IMR-90 (cell line): ENCODE data around the gene CD33. TPM values are rescaled to one million over a fixed set of nuclear protein-coding genes. Genes with fewer than 3 reads are reported as not detected.
A peak's percentile ranks its signal among the peaks of the same experiment; 100 is the strongest.

ENCODE experiments used
- ATAC-seq: fragments of 200-7000 bp; cut with Tn5 transposase; 2 replicates; pipeline ENCODE4 v1.9.1; 2020; ENCODE audit warnings: low read depth, mild to moderate bottlenecking, moderate library complexity
- BruUV-seq: library from RNA; stranded (reverse); fragments of 400-500 nt; replicated peaks from 2 replicates; lab custom pipeline; 2021; lab: Mats Ljungman, UMichigan
- CTCF ChIA-PET: fragments of 300-600 bp; formaldehyde crosslinking; extraction: SDS; loops from one replicate; lab custom pipeline; 2021; ENCODE audit warnings: antibody characterized with exemption; lab: Yijun Ruan, JAX
- POLR2A ChIA-PET: fragments of 300-600 bp; sonication (Branson Sonifier 250); formaldehyde crosslinking; loops from one replicate; lab custom pipeline; 2022; ENCODE audit warnings: antibody characterized with exemption; ENCODE audit not compliant: unreplicated experiment; lab: Charles Lee
- DNase-seq: peaks from one replicate; pipeline ENCODE4 v3.0.0; 2013
- H2AFZ ChIP-seq: replicated peaks from 2 replicates; pipeline ENCODE3; 2013; ENCODE audit warnings: low read length, mild to moderate bottlenecking; ENCODE audit not compliant: poor library complexity
- H2AK5ac ChIP-seq: 2 replicates; pipeline ENCODE4 v1.6.1; 2013; ENCODE audit warnings: low read depth, low read length, inconsistent platforms
- H2AK9ac ChIP-seq: replicated peaks from 2 replicates; pipeline ENCODE3; 2013; ENCODE audit warnings: mild to moderate bottlenecking, low read depth, low read length, moderate library complexity; ENCODE audit not compliant: poor library complexity
- H2BK120ac ChIP-seq: 2 replicates; pipeline ENCODE4 v1.6.1; 2013; ENCODE audit warnings: low read depth, low read length, inconsistent platforms
- H2BK15ac ChIP-seq: 3 replicates; pipeline ENCODE4 v1.6.1; 2013; ENCODE audit warnings: low read depth, low read length, inconsistent platforms
- H2BK20ac ChIP-seq: 2 replicates; pipeline ENCODE4 v1.6.1; 2013; ENCODE audit warnings: low read depth, mild to moderate bottlenecking, inconsistent platforms, low read length, moderate library complexity
- H2BK5ac ChIP-seq: 2 replicates; pipeline ENCODE4 v1.6.1; 2013; ENCODE audit warnings: mild to moderate bottlenecking, low read depth, low read length, inconsistent platforms; ENCODE audit not compliant: poor library complexity, severe bottlenecking
- H3K14ac ChIP-seq: replicated peaks from 2 replicates; pipeline ENCODE4 v1.6.1; 2013; ENCODE audit warnings: low read depth, low read length, inconsistent platforms
- H3K18ac ChIP-seq: 2 replicates; pipeline ENCODE4 v1.6.1; 2013; ENCODE audit warnings: low read depth, low read length, control low read depth
- H3K23ac ChIP-seq: 2 replicates; pipeline ENCODE4 v1.6.1; 2013; ENCODE audit warnings: low read depth, low read length, inconsistent platforms
- H3K27ac ChIP-seq: 2 replicates; pipeline ENCODE4 v1.5.1; 2013; ENCODE audit warnings: mild to moderate bottlenecking, control low read depth, low read length; ENCODE audit not compliant: insufficient read depth
- H3K27me3 ChIP-seq: 2 replicates; pipeline ENCODE4 v1.6.1; 2013; ENCODE audit warnings: low read length; ENCODE audit not compliant: control insufficient read depth, insufficient read depth
- H3K36me3 ChIP-seq: 2 replicates; pipeline ENCODE4 v1.6.1; 2013; ENCODE audit warnings: low read length, mixed read lengths; ENCODE audit not compliant: control insufficient read depth, insufficient read depth
- H3K4ac ChIP-seq: 2 replicates; pipeline ENCODE4 v1.6.1; 2013; ENCODE audit warnings: low read depth, low read length, inconsistent platforms
- H3K4me1 ChIP-seq: 2 replicates; pipeline ENCODE4 v1.6.1; 2013; ENCODE audit warnings: low read length, mixed read lengths; ENCODE audit not compliant: control insufficient read depth, insufficient read depth
- H3K4me2 ChIP-seq: 2 replicates; pipeline ENCODE4 v1.6.1; 2013; ENCODE audit warnings: low read depth, mild to moderate bottlenecking, control low read depth, low read length, moderate library complexity
- H3K4me3 ChIP-seq: 2 replicates; pipeline ENCODE4 v1.5.1; 2013; ENCODE audit warnings: low read depth, mild to moderate bottlenecking, control low read depth, low read length, moderate library complexity; ENCODE audit not compliant: insufficient read depth
- H3K56ac ChIP-seq: 2 replicates; pipeline ENCODE4 v1.6.1; 2013; ENCODE audit warnings: low read length, inconsistent platforms; ENCODE audit not compliant: insufficient read depth; ENCODE audit errors: extremely low read depth
- H3K79me1 ChIP-seq, 2 experiments: 2 replicates each; pipeline ENCODE4 v1.6.1; 2013; ENCODE audit warnings: low read length in 2 of 2, inconsistent platforms in 1 of 2, low read depth in 1 of 2
- H3K9ac ChIP-seq: 2 replicates; pipeline ENCODE4 v1.6.1; 2013; ENCODE audit warnings: low read depth, low read length, control low read depth
- H3K9me1 ChIP-seq: 2 replicates; pipeline ENCODE4 v1.6.1; 2013; ENCODE audit warnings: low read length, inconsistent platforms; ENCODE audit not compliant: insufficient read depth
- H3K9me3 ChIP-seq: 2 replicates; pipeline ENCODE4 v1.6.1; 2013; ENCODE audit warnings: low read length; ENCODE audit not compliant: control insufficient read depth, insufficient read depth
- H4K20me1 ChIP-seq: 2 replicates; pipeline ENCODE4 v1.6.1; 2013; ENCODE audit warnings: low read length, inconsistent platforms; ENCODE audit not compliant: insufficient read depth
- H4K5ac ChIP-seq: 2 replicates; pipeline ENCODE4 v1.6.1; 2013; ENCODE audit warnings: mild to moderate bottlenecking, low read depth, low read length, control low read depth
- H4K8ac ChIP-seq, 2 experiments: 2 replicates each; pipeline ENCODE4 v1.6.1; 2013; ENCODE audit warnings: low read depth in 2 of 2, low read length in 2 of 2, control low read depth in 1 of 2, inconsistent platforms in 1 of 2
- H4K91ac ChIP-seq: 2 replicates; pipeline ENCODE4 v1.6.1; 2013; ENCODE audit warnings: low read depth, low read length, inconsistent platforms; ENCODE audit not compliant: insufficient read depth
- BHLHE40 ChIP-seq: fragments of 150-350 bp; IDR thresholded peaks from 2 replicates; pipeline ENCODE4 v1.6.1; 2016; ENCODE audit warnings: mild to moderate bottlenecking, low read depth, low read length
- CEBPB ChIP-seq: IDR thresholded peaks from 2 replicates; pipeline ENCODE4 v1.6.1; 2012; ENCODE audit warnings: low read depth, low read length, improper control_type of control experiment
- CHD1 ChIP-seq: IDR thresholded peaks from 2 replicates; pipeline ENCODE4 v1.6.1; 2012; ENCODE audit warnings: low read depth, low read length, improper control_type of control experiment
- FOS ChIP-seq: fragments of 150-350 bp; IDR thresholded peaks from 2 replicates; pipeline ENCODE4 v1.6.1; 2016; ENCODE audit warnings: low read depth, low read length
- MAFK ChIP-seq: IDR thresholded peaks from 2 replicates; pipeline ENCODE4 v1.6.1; 2012; ENCODE audit warnings: low read depth, low read length, improper control_type of control experiment
- MAZ ChIP-seq: IDR thresholded peaks from 2 replicates; pipeline ENCODE4 v1.6.1; 2012; ENCODE audit warnings: low read depth, mild to moderate bottlenecking, low read length, improper control_type of control experiment, moderate library complexity, borderline replicate concordance
- MXI1 ChIP-seq: IDR thresholded peaks from 2 replicates; pipeline ENCODE4 v1.6.1; 2012; ENCODE audit warnings: low read depth, mild to moderate bottlenecking, low read length, moderate library complexity, borderline replicate concordance
- NFE2L2 ChIP-seq: fragments of 150-350 bp; IDR thresholded peaks from 2 replicates; pipeline ENCODE4 v1.6.1; 2016; ENCODE audit warnings: low read depth, mild to moderate bottlenecking, low read length
- POLR2A ChIP-seq: IDR thresholded peaks from 2 replicates; pipeline ENCODE4 v1.6.1; 2012; ENCODE audit warnings: mild to moderate bottlenecking, low read depth, low read length
- RAD21 ChIP-seq: IDR thresholded peaks from 2 replicates; pipeline ENCODE4 v1.6.1; 2012; ENCODE audit warnings: low read length, improper control_type of control experiment
- RCOR1 ChIP-seq: IDR thresholded peaks from 2 replicates; pipeline ENCODE4 v1.6.1; 2012; ENCODE audit warnings: mild to moderate bottlenecking, low read length, improper control_type of control experiment; ENCODE audit not compliant: insufficient replicate concordance
- RFX5 ChIP-seq: IDR thresholded peaks from 2 replicates; pipeline ENCODE4 v1.8.0; 2012; ENCODE audit warnings: low read depth, mild to moderate bottlenecking, low read length, moderate library complexity
- WGBS, 2 experiments: methylation state at CpG; one replicate each; pipeline versions ENCODE4 v1.1.5 to v1.1.7; 2013; ENCODE audit warnings: missing lambda C conversion rate in 2 of 2; ENCODE audit not compliant: insufficient read length in 1 of 2; ENCODE audit errors: extremely low coverage in 2 of 2; 5-methylcytosine and 5-hydroxymethylcytosine counted together
- dilution Hi-C: fragments of 300-500 bp; cut with HindIII; formaldehyde crosslinking; loops from one replicate; pipeline ENCODE4 v1.14.3; 2018; ENCODE audit warnings: low sequenced_read_pairs; ENCODE audit not compliant: unreplicated experiment
- in situ Hi-C: fragments of 300-500 bp; cut with MboI; formaldehyde crosslinking; loops from 3 replicates; pipeline ENCODE4 v1.14.3; 2019; ENCODE audit warnings: low sequenced_read_pairs, inconsistent platforms, mixed read lengths
- intact Hi-C: fragments of 100-400 bp; cut with micrococcal nuclease; formaldehyde crosslinking; loops from 2 replicates; pipeline ENCODE4 v1.10.0; 2022
- polyA plus RNA-seq, 3 experiments: library from polyadenylated mRNA; depleted of rRNA; stranded (reverse); fragments of >200 nt; gene quantifications; 2 replicates each; pipeline ENCODE4 v1.2.3, GENCODE V29; 2012; ENCODE audit warnings: low replicate concordance in 1 of 3
- total RNA-seq: library from RNA; depleted of rRNA; stranded (reverse); fragments of >200 nt; gene quantifications from 2 replicates; pipeline ENCODE4 v1.2.3, GENCODE V29; 2012
- TF ChIP-seq, protein P1 (sequence below): conservative IDR thresholded peaks from 2 replicates; pipeline ENCODE4 v1.5.1; 2012; ENCODE audit warnings: mild to moderate bottlenecking, low read depth, low read length, improper control_type of control experiment
- TF ChIP-seq, protein P2 (sequence below): fragments of 150-350 bp; IDR thresholded peaks from 2 replicates; pipeline ENCODE4 v1.6.1; 2016; ENCODE audit warnings: low read depth, mild to moderate bottlenecking, low read length, moderate library complexity, borderline replicate concordance
- TF ChIP-seq, protein P3 (sequence below): fragments of 150-350 bp; IDR thresholded peaks from 2 replicates; pipeline ENCODE4 v1.6.1; 2017; ENCODE audit warnings: mild to moderate bottlenecking, antibody characterized with exemption, low read length, low read depth

CD33 gene
- total and polyA plus RNA-seq, 2 of the 4 experiments (the other 2 are of a cell fraction) = not detected

DNA sequence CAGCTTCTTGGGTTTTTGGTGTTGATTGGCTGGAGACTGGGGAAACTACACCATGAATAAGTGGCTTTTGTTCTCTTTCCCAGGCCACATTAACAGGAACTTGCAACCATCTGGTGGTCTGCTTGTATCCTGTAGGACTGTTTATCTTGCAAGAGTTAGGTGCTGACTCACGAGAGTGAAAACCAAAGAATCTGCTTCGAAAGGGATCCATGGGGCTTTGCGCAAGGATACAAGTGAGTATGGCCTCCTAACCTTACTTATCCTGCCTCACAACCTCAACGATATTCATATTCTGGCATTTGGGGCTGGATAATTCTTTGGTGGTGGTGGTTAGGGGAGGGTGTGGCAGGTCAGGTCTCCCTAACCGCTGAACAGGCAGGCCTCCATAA is 21.3 kb downstream of the CD33 start:
- no peak overlapping the region for H3K4ac ChIP-seq
- dilution Hi-C loops = no loop called here
- no peak overlapping the region for H2BK15ac ChIP-seq
- no peaks in the 10 kb centered on the region for H3K9me1 ChIP-seq
- H2BK20ac ChIP-seq = no peak overlapping the region
- no peak overlapping the region for H4K91ac ChIP-seq
- H2BK120ac ChIP-seq = no peak overlapping the region
- no peak overlapping the region for H3K18ac ChIP-seq
- no CpG with 5 or more reads among the region's 5 CpGs for WGBS, 2 experiments
- ChIA-PET POLR2A (no interaction called here), CTCF (interaction anchor here (1.1 kb wide), 1 partner anchor 13 kb away, joined by 4 read pairs; no protein-coding TSS in a partner anchor)
- H4K5ac ChIP-seq = no peak overlapping the region
- TF ChIP-seq POLR2A = no peak
- no peak for TF ChIP-seq BHLHE40
- TF ChIP-seq RAD21 = no peak
- TF ChIP-seq FOS = no peak
- TF ChIP-seq CEBPB = no peak
- TF ChIP-seq MAFK = no peak
- TF ChIP-seq RFX5 = no peak
- TF ChIP-seq NFE2L2 = no peak
- TF ChIP-seq MAZ = no peak
- TF ChIP-seq, protein P1, sequence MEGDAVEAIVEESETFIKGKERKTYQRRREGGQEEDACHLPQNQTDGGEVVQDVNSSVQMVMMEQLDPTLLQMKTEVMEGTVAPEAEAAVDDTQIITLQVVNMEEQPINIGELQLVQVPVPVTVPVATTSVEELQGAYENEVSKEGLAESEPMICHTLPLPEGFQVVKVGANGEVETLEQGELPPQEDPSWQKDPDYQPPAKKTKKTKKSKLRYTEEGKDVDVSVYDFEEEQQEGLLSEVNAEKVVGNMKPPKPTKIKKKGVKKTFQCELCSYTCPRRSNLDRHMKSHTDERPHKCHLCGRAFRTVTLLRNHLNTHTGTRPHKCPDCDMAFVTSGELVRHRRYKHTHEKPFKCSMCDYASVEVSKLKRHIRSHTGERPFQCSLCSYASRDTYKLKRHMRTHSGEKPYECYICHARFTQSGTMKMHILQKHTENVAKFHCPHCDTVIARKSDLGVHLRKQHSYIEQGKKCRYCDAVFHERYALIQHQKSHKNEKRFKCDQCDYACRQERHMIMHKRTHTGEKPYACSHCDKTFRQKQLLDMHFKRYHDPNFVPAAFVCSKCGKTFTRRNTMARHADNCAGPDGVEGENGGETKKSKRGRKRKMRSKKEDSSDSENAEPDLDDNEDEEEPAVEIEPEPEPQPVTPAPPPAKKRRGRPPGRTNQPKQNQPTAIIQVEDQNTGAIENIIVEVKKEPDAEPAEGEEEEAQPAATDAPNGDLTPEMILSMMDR = no peak
- TF ChIP-seq, protein P2, sequence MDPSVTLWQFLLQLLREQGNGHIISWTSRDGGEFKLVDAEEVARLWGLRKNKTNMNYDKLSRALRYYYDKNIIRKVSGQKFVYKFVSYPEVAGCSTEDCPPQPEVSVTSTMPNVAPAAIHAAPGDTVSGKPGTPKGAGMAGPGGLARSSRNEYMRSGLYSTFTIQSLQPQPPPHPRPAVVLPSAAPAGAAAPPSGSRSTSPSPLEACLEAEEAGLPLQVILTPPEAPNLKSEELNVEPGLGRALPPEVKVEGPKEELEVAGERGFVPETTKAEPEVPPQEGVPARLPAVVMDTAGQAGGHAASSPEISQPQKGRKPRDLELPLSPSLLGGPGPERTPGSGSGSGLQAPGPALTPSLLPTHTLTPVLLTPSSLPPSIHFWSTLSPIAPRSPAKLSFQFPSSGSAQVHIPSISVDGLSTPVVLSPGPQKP = no peak
- TF ChIP-seq, protein P3, sequence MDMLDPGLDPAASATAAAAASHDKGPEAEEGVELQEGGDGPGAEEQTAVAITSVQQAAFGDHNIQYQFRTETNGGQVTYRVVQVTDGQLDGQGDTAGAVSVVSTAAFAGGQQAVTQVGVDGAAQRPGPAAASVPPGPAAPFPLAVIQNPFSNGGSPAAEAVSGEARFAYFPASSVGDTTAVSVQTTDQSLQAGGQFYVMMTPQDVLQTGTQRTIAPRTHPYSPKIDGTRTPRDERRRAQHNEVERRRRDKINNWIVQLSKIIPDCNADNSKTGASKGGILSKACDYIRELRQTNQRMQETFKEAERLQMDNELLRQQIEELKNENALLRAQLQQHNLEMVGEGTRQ = no peak
- no peak for TF ChIP-seq RCOR1
- no peak for TF ChIP-seq CHD1
- no peak for TF ChIP-seq MXI1
- H3K27me3 ChIP-seq = no peaks in the 10 kb centered on the region
- H3K23ac ChIP-seq = no peak overlapping the region
- no peak overlapping the region for H2BK5ac ChIP-seq
- no peak overlapping the region for H3K56ac ChIP-seq
- no peak overlapping the region for H2AK9ac ChIP-seq
- ATAC-seq = no peak
- in situ Hi-C loops = no loop called here
- no peak overlapping the region for H3K4me2 ChIP-seq
- H3K9ac ChIP-seq = no peak overlapping the region
- H3K4me1 ChIP-seq = no peaks in the 10 kb centered on the region
- H4K20me1 ChIP-seq = no peaks in the 10 kb centered on the region
- no peak overlapping the region for H2AK5ac ChIP-seq
- no peak overlapping the region for H4K8ac ChIP-seq
- BruUV-seq = no TSS peak
- no peaks in the 10 kb centered on the region for H3K79me1 ChIP-seq
- no peak overlapping the region for H3K4me3 ChIP-seq
- DNase-seq = peak; percentile 1
- H2AFZ ChIP-seq = no peak overlapping the region
- no peak overlapping the region for H3K27ac ChIP-seq
- intact Hi-C loops = no loop called here
- peaks cover 6% of the 10 kb centered on the region for H3K9me3 ChIP-seq
- no peak overlapping the region for H3K14ac ChIP-seq
- no peaks in the 10 kb centered on the region for H3K36me3 ChIP-seq
